HEK293T (cell line): ENCODE measurements around the gene CDK5.

Source experiments
- ELF4 ChIP-seq: fragments of 450-650 bp; IDR thresholded peaks from 2 replicates; pipeline ENCODE4 v1.6.1; 2017; ENCODE audit warnings: antibody characterized with exemption
- FOXA1 ChIP-seq: fragments of 450-650 bp; IDR thresholded peaks from 2 replicates; pipeline ENCODE4 v1.6.1; 2016; ENCODE audit warnings: mild to moderate bottlenecking
- FOXK2 ChIP-seq: fragments of 450-650 bp; IDR thresholded peaks from 2 replicates; pipeline ENCODE4 v1.6.1; 2016; ENCODE audit warnings: mild to moderate bottlenecking
- NFRKB ChIP-seq: fragments of 450-650 bp; IDR thresholded peaks from 2 replicates; pipeline ENCODE4 v1.6.1; 2016; ENCODE audit warnings: mild to moderate bottlenecking, moderate library complexity
- PKNOX1 ChIP-seq: fragments of 450-650 bp; IDR thresholded peaks from 2 replicates; pipeline ENCODE4 v1.6.1; 2016
- SUZ12 ChIP-seq: fragments of 450-650 bp; IDR thresholded peaks from 2 replicates; pipeline ENCODE4 v1.6.1; 2016; ENCODE audit warnings: mild to moderate bottlenecking
- ZNF384 ChIP-seq: fragments of 450-650 bp; IDR thresholded peaks from 2 replicates; pipeline ENCODE4 v1.6.1; 2016

GRCh38 chr7:151012031-151012692, 45.5 kb downstream of the CDK5 start:
- TF ChIP-seq ELF4: no peak
- no peak for TF ChIP-seq SUZ12
- TF ChIP-seq NFRKB: no peak
- TF ChIP-seq FOXK2: no peak
- TF ChIP-seq FOXA1: no peak
- no peak for TF ChIP-seq ZNF384
- no peak for TF ChIP-seq PKNOX1
